ENCODE data around the gene TMEM272. TPM values are rescaled to one million over a fixed set of nuclear protein-coding genes. Genes with fewer than 3 reads are reported as not detected.

The TMEM272 gene
- polyA plus RNA-seq, 4 donors, result 0.22 to 0.35 (median 0.27) TPM

- DNase-seq (ENCODE audit: low read depth in 4 of 4, low spot score in 3 of 4), result no peak
Observed at GRCh38 chr13:51764184-51765141, 80.5 kb downstream of the TMEM272 start.

- DNase-seq (ENCODE audit: low read depth in 4 of 4, low spot score in 3 of 4), result no peak
Observed at GRCh38 chr13:51763486-51763885, 81.5 kb downstream of the TMEM272 start.

Other genes with a start within 250 kb of the TMEM272 start
- gene DHRS12, start 41.0 kb downstream of the TMEM272 start, polyA plus RNA-seq (ENCODE audit: insufficient read length in 4 of 4), result 10 to 100 TPM; 19.3 to 22.7 (median 22.2) TPM
- not detected for gene CCDC70, start 16.8 kb upstream of the TMEM272 start, polyA plus RNA-seq (ENCODE audit: insufficient read length in 4 of 4)
- 10 to 100 TPM; 15.8 to 19.1 (median 18.3) TPM for gene ATP7B, start 166.3 kb upstream of the TMEM272 start, polyA plus RNA-seq (ENCODE audit: insufficient read length in 4 of 4)
- 10 to 100 TPM; 25.5 to 36.3 (median 31.8) TPM for gene ALG11, start 167.2 kb upstream of the TMEM272 start, polyA plus RNA-seq (ENCODE audit: insufficient read length in 4 of 4)
- 10 to 100 TPM; 31.7 to 36.7 (median 34.7) TPM for gene UTP14C, start 179.5 kb upstream of the TMEM272 start, polyA plus RNA-seq (ENCODE audit: insufficient read length in 4 of 4)

Data from right renal pelvis (tissue), 4 donors.